K562 (cell line): Measurements from ENCODE around the gene PCSK7. TPM values are rescaled to one million over a fixed set of nuclear protein-coding genes. Genes with fewer than 3 reads are reported as not detected.
A peak's percentile ranks its signal among the peaks of the same experiment; 100 is the strongest.

Experiments used
- ARHGAP35 ChIP-seq: fragments of 450-650 bp; IDR thresholded peaks from 2 replicates; pipeline ENCODE4 v1.6.1; 2018; ENCODE audit not compliant: partially characterized antibody
- ATF7 ChIP-seq: fragments of 450-650 bp; IDR thresholded peaks from 2 replicates; pipeline ENCODE4 v1.7.1; 2014; ENCODE audit warnings: mild to moderate bottlenecking, moderate library complexity
- BCL6 ChIP-seq: fragments of 250-450 bp; sonication (Bioruptor Pico); IDR thresholded peaks from 2 replicates; pipeline ENCODE4 v1.4.0; 2020
- BDP1 ChIP-seq: IDR thresholded peaks from 3 replicates; pipeline ENCODE4 v1.6.1; 2011; ENCODE audit not compliant: insufficient read length, insufficient read depth
- CXXC5 ChIP-seq: fragments of 250-450 bp; sonication (Bioruptor Pico); IDR thresholded peaks from 2 replicates; pipeline ENCODE4 v1.8.0; 2022; ENCODE audit warnings: inconsistent platforms, mild to moderate bottlenecking, moderate library complexity
- HDAC2 ChIP-seq: fragments of 450-650 bp; IDR thresholded peaks from 2 replicates; pipeline ENCODE4 v1.6.1; 2016; ENCODE audit warnings: mild to moderate bottlenecking
- NR1H2 ChIP-seq: sonication (generic); formaldehyde crosslinking; IDR thresholded peaks from 2 replicates; pipeline ENCODE4 v1.4.0; 2020; ENCODE audit warnings: mild to moderate bottlenecking, missing genetic modification reagents
- PHB ChIP-seq: fragments of 250-450 bp; sonication (Bioruptor Pico); IDR thresholded peaks from 2 replicates; pipeline ENCODE4 v1.5.0; 2021
- PHF21A ChIP-seq: fragments of 450-650 bp; IDR thresholded peaks from 2 replicates; pipeline ENCODE4 v1.6.1; 2017; ENCODE audit warnings: low read depth, borderline replicate concordance
- SUPT5H ChIP-seq: fragments of 450-650 bp; IDR thresholded peaks from 2 replicates; pipeline ENCODE4 v1.6.1; 2016
- TAF15 ChIP-seq: fragments of 200-400 bp; formaldehyde crosslinking; IDR thresholded peaks from 2 replicates; pipeline ENCODE4 v1.6.1; 2017; ENCODE audit warnings: mild to moderate bottlenecking, low read depth, low read length, moderate library complexity
- ZNF184 ChIP-seq: sonication (generic); formaldehyde crosslinking; IDR thresholded peaks from 2 replicates; pipeline ENCODE4 v1.5.0; 2020; ENCODE audit warnings: missing genetic modification reagents
- ZNF23 ChIP-seq: fragments of 250-450 bp; sonication (Bioruptor Pico); IDR thresholded peaks from 2 replicates; pipeline ENCODE4 v1.4.0; 2020; ENCODE audit warnings: mild to moderate bottlenecking
- ZSCAN32 ChIP-seq: fragments of 450-650 bp; formaldehyde crosslinking; IDR thresholded peaks from 2 replicates; pipeline ENCODE4 v1.4.0; 2020; ENCODE audit warnings: mild to moderate bottlenecking, moderate library complexity
- polyA plus RNA-seq, 8 experiments: library from polyadenylated mRNA; depleted of rRNA in 4 of 8; stranded (reverse) in 5 of 8; unstranded in 3 of 8; fragments of >200 nt; fragmentation: Nextera tagmentation in 2 of 8; fragmentation: Illumina TruSeq in 1 of 8; extraction: Ambion mirVana in 2 of 8; extraction: Trizol in 1 of 8; gene quantifications; 2 replicates each; pipeline versions ENCODE4 v1.2.1 to v1.2.3, GENCODE V29; 2011 to 2014; ENCODE audit warnings: inconsistent platforms in 1 of 8, missing spikeins in 1 of 8
- total RNA-seq, 7 experiments: library from RNA; depleted of rRNA in 6 of 7; stranded (reverse); fragments of >200 nt in 6 of 7; fragmentation: Illumina TruSeq in 2 of 7; extraction: Trizol in 2 of 7; gene quantifications; 2 replicates each; pipeline versions ENCODE4 v1.2.1 to v1.2.3, GENCODE V29; 2011 to 2021; ENCODE audit warnings: low replicate concordance in 1 of 7
- TF ChIP-seq, protein P1 (sequence below), 2 experiments: fragments of 450-650 bp; IDR thresholded peaks; 2 replicates each; pipeline ENCODE4 v1.6.1; 2016
- TF ChIP-seq, protein P2 (sequence below): fragments of 250-450 bp; sonication (Bioruptor Pico); IDR thresholded peaks from 2 replicates; pipeline ENCODE4 v1.4.0; 2020; ENCODE audit warnings: mild to moderate bottlenecking
- TF ChIP-seq, protein P3 (sequence below), 2 experiments: fragments of 250-450 bp in 1 of 2; fragments of 450-650 bp in 1 of 2; sonication (Bioruptor Pico) in 1 of 2; IDR thresholded peaks; 2 replicates each; pipeline versions ENCODE4 v1.6.1 to v1.8.0; 2016 to 2021; ENCODE audit warnings: mild to moderate bottlenecking in 2 of 2, moderate library complexity in 2 of 2, missing compliant biosample characterization in 1 of 2, missing genetic modification characterization in 1 of 2
- TF ChIP-seq, protein P4 (sequence below): fragments of 450-650 bp; formaldehyde crosslinking; IDR thresholded peaks from 2 replicates; pipeline ENCODE4 v1.4.0; 2020; ENCODE audit warnings: mild to moderate bottlenecking, moderate library complexity

PCSK7 gene
- total and polyA plus RNA-seq, 9 of the 15 experiments (the other 6 are each of a cell fraction or from before 2014, with no cell fraction given): 3.1 to 29.2 (median 15.6) TPM

DNA sequence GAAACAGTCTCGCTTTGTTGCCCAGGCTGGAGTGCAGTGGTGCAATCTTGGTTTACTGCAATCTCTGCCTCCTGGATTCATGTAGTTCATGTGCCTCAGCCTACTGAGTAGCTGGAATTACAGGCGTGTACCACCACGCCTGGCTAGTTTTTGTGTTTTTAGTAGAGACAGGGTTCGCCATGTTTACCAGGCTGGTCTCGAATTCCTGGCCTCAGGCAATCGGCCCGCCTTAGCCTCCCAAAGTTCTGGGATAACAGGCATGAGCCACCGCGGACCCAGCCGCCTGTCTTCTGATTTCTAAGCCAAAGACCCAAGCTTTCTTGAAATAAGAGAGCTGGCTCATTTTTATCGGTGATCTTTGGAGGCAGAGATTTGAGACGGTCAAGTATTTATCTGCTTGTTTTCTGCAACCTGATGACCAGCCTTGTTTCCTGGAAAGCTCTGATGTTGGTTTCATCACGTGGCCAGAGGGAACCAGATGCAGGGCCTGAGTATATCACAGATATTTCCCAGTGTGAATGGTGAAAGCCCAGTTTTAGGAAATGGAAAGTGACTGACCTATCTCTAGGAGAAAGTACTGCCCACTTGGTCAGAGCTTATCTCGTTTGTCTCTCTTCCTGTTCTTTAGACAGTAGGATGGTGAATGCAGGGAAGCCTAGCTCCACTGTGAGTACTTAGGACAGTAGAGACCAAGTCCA is 59.0 kb downstream of the PCSK7 start (continued):
- TF ChIP-seq, protein P1, sequence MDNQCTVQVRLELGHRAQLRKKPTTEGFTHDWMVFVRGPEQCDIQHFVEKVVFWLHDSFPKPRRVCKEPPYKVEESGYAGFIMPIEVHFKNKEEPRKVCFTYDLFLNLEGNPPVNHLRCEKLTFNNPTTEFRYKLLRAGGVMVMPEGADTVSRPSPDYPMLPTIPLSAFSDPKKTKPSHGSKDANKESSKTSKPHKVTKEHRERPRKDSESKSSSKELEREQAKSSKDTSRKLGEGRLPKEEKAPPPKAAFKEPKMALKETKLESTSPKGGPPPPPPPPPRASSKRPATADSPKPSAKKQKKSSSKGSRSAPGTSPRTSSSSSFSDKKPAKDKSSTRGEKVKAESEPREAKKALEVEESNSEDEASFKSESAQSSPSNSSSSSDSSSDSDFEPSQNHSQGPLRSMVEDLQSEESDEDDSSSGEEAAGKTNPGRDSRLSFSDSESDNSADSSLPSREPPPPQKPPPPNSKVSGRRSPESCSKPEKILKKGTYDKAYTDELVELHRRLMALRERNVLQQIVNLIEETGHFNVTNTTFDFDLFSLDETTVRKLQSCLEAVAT (IDR thresholded peaks at IDR 0.05): no peak
- TF ChIP-seq ATF7 (peak; percentile 74), HDAC2 (peak; percentile 94), PHB (CRISPR knock-in tag) (no peak), ZNF23 (CRISPR knock-in tag) (no peak), BCL6 (CRISPR knock-in tag) (peak; percentile 90; the same call in 1 of the 2 replicates), BDP1 (no peak), SUPT5H (no peak), PHF21A (peak; percentile 67; the same call in 1 of the 2 replicates), CXXC5 (CRISPR knock-in tag) (peak; percentile 50; the same call in 1 of the 2 replicates), TAF15 (no peak), ZNF184 (no peak), ZSCAN32 (CRISPR knock-in tag) (no peak), NR1H2 (no peak), ARHGAP35 (no peak)
- TF ChIP-seq, protein P2, sequence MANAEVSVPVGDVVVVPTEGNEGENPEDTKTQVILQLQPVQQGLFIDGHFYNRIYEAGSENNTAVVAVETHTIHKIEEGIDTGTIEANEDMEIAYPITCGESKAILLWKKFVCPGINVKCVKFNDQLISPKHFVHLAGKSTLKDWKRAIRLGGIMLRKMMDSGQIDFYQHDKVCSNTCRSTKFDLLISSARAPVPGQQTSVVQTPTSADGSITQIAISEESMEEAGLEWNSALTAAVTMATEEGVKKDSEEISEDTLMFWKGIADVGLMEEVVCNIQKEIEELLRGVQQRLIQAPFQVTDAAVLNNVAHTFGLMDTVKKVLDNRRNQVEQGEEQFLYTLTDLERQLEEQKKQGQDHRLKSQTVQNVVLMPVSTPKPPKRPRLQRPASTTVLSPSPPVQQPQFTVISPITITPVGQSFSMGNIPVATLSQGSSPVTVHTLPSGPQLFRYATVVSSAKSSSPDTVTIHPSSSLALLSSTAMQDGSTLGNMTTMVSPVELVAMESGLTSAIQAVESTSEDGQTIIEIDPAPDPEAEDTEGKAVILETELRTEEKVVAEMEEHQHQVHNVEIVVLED (CRISPR knock-in tag): no peak
- TF ChIP-seq, protein P3, sequence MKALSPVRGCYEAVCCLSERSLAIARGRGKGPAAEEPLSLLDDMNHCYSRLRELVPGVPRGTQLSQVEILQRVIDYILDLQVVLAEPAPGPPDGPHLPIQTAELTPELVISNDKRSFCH (CRISPR knock-in tag; IDR thresholded peaks at IDR 0.05): no peak
- TF ChIP-seq, protein P3 (tag; IDR thresholded peaks at IDR 0.05): no peak
- TF ChIP-seq, protein P4, sequence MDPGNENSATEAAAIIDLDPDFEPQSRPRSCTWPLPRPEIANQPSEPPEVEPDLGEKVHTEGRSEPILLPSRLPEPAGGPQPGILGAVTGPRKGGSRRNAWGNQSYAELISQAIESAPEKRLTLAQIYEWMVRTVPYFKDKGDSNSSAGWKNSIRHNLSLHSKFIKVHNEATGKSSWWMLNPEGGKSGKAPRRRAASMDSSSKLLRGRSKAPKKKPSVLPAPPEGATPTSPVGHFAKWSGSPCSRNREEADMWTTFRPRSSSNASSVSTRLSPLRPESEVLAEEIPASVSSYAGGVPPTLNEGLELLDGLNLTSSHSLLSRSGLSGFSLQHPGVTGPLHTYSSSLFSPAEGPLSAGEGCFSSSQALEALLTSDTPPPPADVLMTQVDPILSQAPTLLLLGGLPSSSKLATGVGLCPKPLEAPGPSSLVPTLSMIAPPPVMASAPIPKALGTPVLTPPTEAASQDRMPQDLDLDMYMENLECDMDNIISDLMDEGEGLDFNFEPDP: no peak
